ENCODE results near the gene PTH1R. TPM values are rescaled to one million over a fixed set of nuclear protein-coding genes. Genes with fewer than 3 reads are reported as not detected.

The PTH1R gene
- total RNA-seq, 2 donors from 2014 or later: 5.6 to 8.9 TPM

DNA sequence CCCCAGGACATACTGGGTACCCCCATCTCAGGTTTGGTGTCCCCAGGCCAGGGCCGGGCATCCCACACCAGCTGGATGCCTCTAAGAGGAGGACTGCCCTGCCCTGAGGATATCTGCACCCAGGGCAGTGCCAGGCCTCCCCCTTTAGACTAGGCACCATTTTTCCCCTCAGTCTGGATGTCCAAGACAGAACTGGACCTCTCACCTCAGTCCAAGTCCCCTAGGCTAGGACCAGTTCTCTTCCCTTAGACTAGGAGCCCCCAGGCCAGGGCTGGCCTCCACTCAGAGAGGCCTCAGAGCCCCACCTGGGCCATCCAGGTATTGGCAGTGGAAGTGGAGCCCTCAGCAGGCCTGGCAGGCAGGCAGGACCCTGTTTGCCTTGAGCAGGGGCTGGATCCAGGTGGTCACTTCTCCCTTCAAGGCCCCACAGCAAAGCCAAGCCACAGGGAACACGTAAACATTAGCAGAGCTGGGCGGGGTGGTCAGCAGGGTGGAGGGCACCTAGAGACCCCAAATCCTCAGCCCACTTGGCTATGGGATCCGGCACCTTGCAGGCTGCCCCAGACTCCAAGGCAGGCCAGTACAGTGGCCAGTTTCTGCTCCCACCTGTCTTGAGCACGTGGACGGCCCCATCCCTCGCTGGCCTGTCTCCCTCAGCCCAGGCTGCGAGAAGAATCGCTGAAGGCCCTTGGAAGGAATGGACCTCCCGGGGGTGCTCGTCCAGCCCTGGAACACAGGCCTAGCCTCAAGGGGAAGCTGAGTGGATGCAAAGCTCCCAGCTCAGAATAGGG is 28.3 kb downstream of the PTH1R start:
- ATAC-seq (ENCODE audit: insufficient number of reproducible peaks, low FRiP score, low read depth) (no peak), DNase-seq (ENCODE audit: low spot score) (no peak)
- no peak overlapping the region for H3K4me3 ChIP-seq
- H3K27ac ChIP-seq: no peak overlapping the region
- H3K27me3 ChIP-seq (replicated peaks; ENCODE audit: insufficient read depth): no peaks in the 10 kb centered on the region
- no peaks in the 10 kb centered on the region for H3K36me3 ChIP-seq
- no peak for TF ChIP-seq CTCF (IDR thresholded peaks at IDR 0.05)
- peaks cover 10 to 25% of the 10 kb centered on the region in 2 donors for H3K4me1 ChIP-seq (ENCODE audit: control insufficient read depth in 1 of 2, low read depth in 2 of 2)
- H3K9me3 ChIP-seq: no peaks in the 10 kb centered on the region

DNA sequence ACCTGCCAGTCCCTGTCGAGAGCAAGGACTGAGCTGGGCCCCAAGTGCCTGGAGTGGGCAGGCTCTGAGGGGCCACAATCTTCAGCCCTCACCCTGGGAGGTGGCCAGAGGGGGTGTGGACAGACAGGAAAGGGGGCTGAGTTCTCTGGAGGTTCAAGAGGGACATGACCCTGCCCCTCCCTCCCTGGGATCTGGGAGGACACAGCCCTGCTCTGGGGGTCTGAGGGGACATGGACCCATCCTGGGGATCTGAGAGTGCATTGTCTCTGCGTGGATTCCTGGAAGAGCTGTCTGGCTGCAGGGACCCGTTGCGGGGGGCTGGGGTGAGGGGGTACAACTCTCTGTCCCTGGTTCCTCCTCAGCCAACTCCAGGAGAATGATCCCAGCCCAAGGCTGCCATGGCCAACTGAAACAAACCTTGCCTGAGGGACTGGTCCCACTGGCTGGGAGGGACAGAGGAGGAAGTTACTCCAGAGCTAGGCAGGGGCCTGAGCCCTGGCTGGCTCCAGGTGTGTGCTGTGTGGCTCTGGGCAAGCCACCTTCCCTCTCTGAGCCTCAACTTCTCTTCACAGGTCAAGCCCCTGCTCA is 29.0 kb downstream of the PTH1R start:
- no peaks in the 10 kb centered on the region for H3K9me3 ChIP-seq
- ATAC-seq (ENCODE audit: insufficient number of reproducible peaks, low FRiP score, low read depth) (no peak), DNase-seq (ENCODE audit: low spot score) (no peak)
- no peaks in the 10 kb centered on the region for H3K27me3 ChIP-seq (replicated peaks; ENCODE audit: insufficient read depth)
- no peak for TF ChIP-seq CTCF (IDR thresholded peaks at IDR 0.05)
- peaks cover 10 to 25% of the 10 kb centered on the region in 2 donors for H3K4me1 ChIP-seq (ENCODE audit: control insufficient read depth in 1 of 2, low read depth in 2 of 2)
- H3K36me3 ChIP-seq: no peaks in the 10 kb centered on the region
- no peak overlapping the region for H3K27ac ChIP-seq
- no peak overlapping the region for H3K4me3 ChIP-seq

GRCh38 chr3:46907271-46907670 is 29.8 kb downstream of the PTH1R start:
- no peak for DNase-seq (ENCODE audit: low spot score)
- Histone ChIP-seq H3K27ac (no peak overlapping the region), H3K27me3 (replicated peaks; ENCODE audit: insufficient read depth) (no peaks in the 10 kb centered on the region), H3K4me1 (ENCODE audit: control insufficient read depth in 1 of 2, low read depth in 2 of 2) (peaks cover 10 to 25% of the 10 kb centered on the region in 2 donors), H3K9me3 (no peaks in the 10 kb centered on the region), H3K4me3 (no peak overlapping the region), H3K36me3 (no peaks in the 10 kb centered on the region)
- TF ChIP-seq CTCF (IDR thresholded peaks at IDR 0.05): no peak
- no peak for ATAC-seq (ENCODE audit: insufficient number of reproducible peaks, low FRiP score, low read depth)

DNA sequence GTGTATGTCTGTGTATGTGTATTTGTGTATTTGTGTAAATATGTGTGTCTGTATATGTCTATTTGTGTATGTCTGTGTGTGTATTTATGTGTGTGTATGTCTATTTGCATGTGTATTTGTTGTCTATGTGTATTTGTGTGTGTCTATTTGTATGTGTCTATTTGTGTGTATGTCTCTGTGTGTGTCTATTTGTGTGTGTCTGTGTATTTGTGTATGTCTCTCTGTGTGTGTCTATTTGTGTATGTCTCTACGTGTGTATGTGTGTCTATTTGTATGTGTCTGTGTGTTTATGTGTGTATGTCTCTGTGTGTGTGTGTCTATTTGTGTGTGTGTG is 30.4 kb downstream of the PTH1R start:
- ATAC-seq (ENCODE audit: insufficient number of reproducible peaks, low FRiP score, low read depth): no peak

More for the DNA sequence above, 30.4 kb downstream of the PTH1R start:
- DNase-seq (ENCODE audit: low spot score): no peak
- Histone ChIP-seq H3K9me3 (no peaks in the 10 kb centered on the region), H3K4me3 (no peak overlapping the region), H3K36me3 (no peaks in the 10 kb centered on the region), H3K27ac (no peak overlapping the region), H3K27me3 (replicated peaks; ENCODE audit: insufficient read depth) (no peaks in the 10 kb centered on the region), H3K4me1 (ENCODE audit: control insufficient read depth in 1 of 2, low read depth in 2 of 2) (peaks cover 10 to 25% of the 10 kb centered on the region in 2 donors)
- no peak for TF ChIP-seq CTCF (IDR thresholded peaks at IDR 0.05)

All from thoracic aorta (tissue), 2 donors.